GM18505 (cell line): Measurements from ENCODE around the gene ECI2.

Experiments
- ATAC-seq: cut with Tn5 transposase; IDR thresholded peaks from one replicate; pipeline ENCODE4 v1.9.1; 2021; ENCODE audit not compliant: unreplicated experiment
- POLR2A ChIP-seq: IDR thresholded peaks from 4 replicates; pipeline ENCODE4 v1.6.1; 2011; ENCODE audit warnings: borderline replicate concordance; ENCODE audit not compliant: insufficient read depth, insufficient read length; ENCODE audit errors: extremely low read depth

Gene ECI2

DNA sequence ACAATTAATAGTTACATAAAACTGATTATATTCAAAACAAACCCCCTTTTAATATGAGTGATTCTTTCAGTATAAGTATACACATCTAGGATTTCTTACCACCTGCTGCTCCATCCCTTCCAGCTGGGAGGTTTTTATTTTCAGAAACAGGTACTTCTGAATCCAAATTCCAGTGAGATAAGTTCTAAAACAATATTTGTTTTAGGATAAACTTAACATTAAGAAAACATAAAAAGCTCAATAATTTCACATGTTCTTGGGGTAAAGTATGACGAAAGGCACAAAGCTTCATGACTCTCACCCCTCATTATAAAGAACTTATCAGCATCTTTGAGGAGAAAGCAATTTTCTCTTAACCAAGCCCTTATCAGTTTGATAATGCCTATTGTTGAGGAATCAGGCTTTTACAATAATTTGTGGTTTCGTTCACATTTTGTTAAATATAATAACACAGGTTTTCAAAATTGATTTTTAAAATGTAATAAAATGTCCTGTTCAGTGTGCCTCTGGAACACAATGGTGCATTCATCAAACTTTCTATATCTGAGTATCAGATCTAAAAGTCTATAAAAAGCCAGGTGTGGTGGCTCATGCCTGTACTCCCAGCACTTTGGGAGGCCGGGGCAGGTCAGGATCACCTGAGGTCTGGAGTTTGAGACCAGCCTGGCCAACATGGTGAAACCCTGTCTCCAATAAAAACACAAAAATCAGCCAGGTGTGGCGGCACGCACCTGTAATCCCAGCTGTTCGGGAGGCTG lies 60.7 kb downstream of the ECI2 start:
- ATAC-seq, result no peak
- TF ChIP-seq POLR2A, result no peak

DNA sequence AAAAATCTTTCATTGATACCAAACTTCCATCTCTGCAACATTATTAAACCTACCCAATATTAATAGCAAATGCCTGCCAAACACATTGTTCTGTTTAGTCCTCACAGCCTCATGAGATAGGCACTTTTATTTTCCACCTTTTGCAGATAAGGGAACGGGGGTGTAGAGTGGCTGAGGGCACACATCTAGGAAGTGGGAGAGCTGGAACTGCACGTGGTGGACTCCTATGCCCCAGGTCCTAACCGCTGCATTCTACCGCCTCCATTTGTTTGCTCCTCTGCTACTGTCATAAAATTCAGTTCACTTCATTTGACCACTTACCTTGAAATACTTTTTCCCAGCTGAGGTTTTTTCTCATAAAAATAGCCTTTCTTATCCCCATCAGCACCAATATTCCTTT lies 64.0 kb downstream of the ECI2 start:
- ATAC-seq, result no peak
- TF ChIP-seq POLR2A, result no peak

DNA sequence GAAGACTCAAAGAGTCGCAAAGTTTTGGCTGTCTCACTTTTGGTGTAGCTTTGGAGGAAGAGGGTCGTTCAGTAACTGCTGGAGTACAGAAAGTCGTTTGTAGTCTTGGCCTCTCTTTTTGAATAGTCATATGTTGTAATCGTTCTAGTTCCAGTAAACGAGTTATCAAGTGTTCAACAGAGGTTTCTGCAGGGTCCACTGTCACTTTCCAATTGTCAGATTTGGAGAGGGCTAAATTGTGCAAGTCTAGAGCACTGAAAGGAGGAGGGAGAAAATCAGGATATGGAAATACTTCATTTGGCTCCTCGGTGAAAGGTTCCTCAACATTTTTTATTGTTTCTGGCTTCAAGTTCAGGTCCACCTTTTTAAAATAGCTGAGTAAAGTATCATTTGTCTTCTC lies 66.2 kb downstream of the ECI2 start:
- ATAC-seq, result no peak

DNA sequence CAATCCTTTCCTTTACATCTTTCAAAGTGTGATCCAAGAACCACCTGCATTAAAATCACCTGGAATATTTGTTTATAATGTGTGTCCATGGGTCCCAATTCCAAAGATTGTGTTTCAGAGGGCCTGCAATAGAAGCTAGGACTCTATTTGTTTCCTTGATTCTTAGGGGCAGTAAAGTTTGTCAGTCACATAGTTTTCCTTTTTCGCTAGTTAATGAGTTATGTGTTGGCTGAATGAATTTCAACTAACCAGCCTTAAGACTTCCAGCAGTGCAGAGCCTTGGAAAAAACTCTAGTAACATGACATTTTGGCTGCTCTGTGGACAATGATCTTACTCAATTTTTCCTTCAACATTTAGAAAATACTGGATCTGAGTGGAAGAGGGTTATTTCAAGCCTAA lies 67.7 kb downstream of the ECI2 start:
- TF ChIP-seq POLR2A, result no peak
- no peak for ATAC-seq

More for the DNA sequence above, 66.2 kb downstream of the ECI2 start:
- no peak for TF ChIP-seq POLR2A

DNA sequence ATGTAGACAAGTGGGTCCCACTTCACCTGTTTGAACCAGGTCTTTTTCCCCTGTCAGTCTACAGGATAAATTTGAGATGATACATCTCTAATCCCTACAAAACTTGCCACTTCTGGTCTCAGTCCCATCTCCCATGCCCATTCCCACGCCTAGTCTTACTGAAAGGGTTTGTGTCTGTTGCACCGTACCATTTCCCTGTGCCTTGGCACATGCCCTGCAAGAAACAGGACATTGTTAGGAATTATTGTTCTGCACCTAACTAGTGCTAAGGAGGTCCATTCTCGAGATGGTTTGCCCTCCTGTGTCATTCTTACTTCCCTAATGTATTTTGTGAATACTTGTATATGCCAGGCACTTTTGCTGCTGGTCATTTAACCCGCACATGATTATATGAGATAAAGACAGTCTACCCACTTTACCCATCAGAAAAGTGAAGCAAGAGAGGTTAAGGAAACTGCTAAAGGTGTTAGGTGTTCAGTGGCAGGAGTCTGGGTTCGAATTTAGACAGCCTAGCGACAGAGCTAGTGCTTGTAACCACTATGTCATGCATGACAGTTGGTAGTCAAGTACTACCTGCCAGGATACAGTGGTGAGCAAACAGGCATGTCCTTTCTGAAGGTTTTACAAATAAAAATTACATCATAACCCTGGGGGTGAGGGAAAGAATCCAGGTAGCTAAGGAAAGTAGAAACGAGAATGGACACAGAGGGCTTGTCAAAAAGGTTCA lies 69.2 kb downstream of the ECI2 start:
- ATAC-seq, result no peak
- TF ChIP-seq POLR2A, result no peak
